HEK293 (cell line): Measurements from ENCODE around the gene BCLAF1.

ENCODE experiments used
- CTCF ChIA-PET: fragments of 350-600 bp; formaldehyde crosslinking; extraction: SDS; loops from one replicate; lab custom pipeline; 2021; ENCODE audit warnings: antibody characterized with exemption; lab: Yijun Ruan, JAX
- POLR2A ChIA-PET: fragments of 300-600 bp; formaldehyde crosslinking; extraction: SDS; loops from one replicate; lab custom pipeline; 2020; ENCODE audit warnings: antibody characterized with exemption, inconsistent platforms; lab: Yijun Ruan, JAX
- H3K27ac ChIP-seq: fragments of 200-500 bp; sonication (Bioruptor generic); 2 replicates; pipeline ENCODE4 v1.5.1; 2014; ENCODE audit warnings: low read depth, low read length, control low read depth, inconsistent platforms; ENCODE audit errors: extremely low read depth
- H3K36me3 ChIP-seq, 2 experiments: fragments of 200-500 bp in 1 of 2; sonication (Bioruptor generic) in 1 of 2; 1 replicate in 1 of 2; 2 replicates in 1 of 2; pipeline ENCODE4 v1.5.1; 2014 to 2017; ENCODE audit warnings: inconsistent platforms in 2 of 2, low read length in 2 of 2; ENCODE audit not compliant: control insufficient read depth in 2 of 2, insufficient read depth in 1 of 2
- H3K4me1 ChIP-seq: fragments of 200-500 bp; sonication (Bioruptor generic); 2 replicates; pipeline ENCODE4 v1.5.1; 2014; ENCODE audit warnings: mild to moderate bottlenecking, low read length, inconsistent platforms; ENCODE audit not compliant: control insufficient read depth, insufficient read depth
- H3K4me3 ChIP-seq: 2 replicates; pipeline ENCODE4 v1.5.1; 2011; ENCODE audit warnings: low read depth, mild to moderate bottlenecking, control low read depth, low read length, moderate library complexity
- H3K9me3 ChIP-seq: fragments of 200-500 bp; sonication (Bioruptor generic); 2 replicates; pipeline ENCODE4 v1.5.1; 2014; ENCODE audit warnings: low read depth, low read length, inconsistent platforms; ENCODE audit not compliant: control insufficient read depth, insufficient read depth
- BCL11A ChIP-seq: fragments of 450-650 bp; formaldehyde crosslinking; IDR thresholded peaks from 2 replicates; pipeline ENCODE4 v1.5.1; 2016; ENCODE audit warnings: low read depth, missing biosample characterization, missing genetic modification characterization
- GLI4 ChIP-seq: fragments of 450-650 bp; formaldehyde crosslinking; IDR thresholded peaks from 2 replicates; pipeline ENCODE4 v1.5.1; 2016; ENCODE audit warnings: missing biosample characterization, missing genetic modification characterization
- HOXC10 ChIP-seq: sonication (generic); formaldehyde crosslinking; IDR thresholded peaks from 2 replicates; pipeline ENCODE4 v1.8.1; 2023; ENCODE audit warnings: mild to moderate bottlenecking, missing genetic modification reagents
- HOXD13 ChIP-seq: sonication (generic); formaldehyde crosslinking; IDR thresholded peaks from 2 replicates; pipeline ENCODE4 v1.8.0; 2022; ENCODE audit warnings: missing genetic modification reagents, borderline replicate concordance
- OSR2 ChIP-seq: fragments of 450-650 bp; formaldehyde crosslinking; IDR thresholded peaks from 2 replicates; pipeline ENCODE4 v1.5.1; 2016; ENCODE audit warnings: missing biosample characterization, missing genetic modification characterization
- PRDM6 ChIP-seq: fragments of 450-650 bp; formaldehyde crosslinking; IDR thresholded peaks from 2 replicates; pipeline ENCODE4 v1.5.1; 2017; ENCODE audit warnings: missing biosample characterization, missing genetic modification characterization
- RBAK ChIP-seq: fragments of 450-650 bp; formaldehyde crosslinking; IDR thresholded peaks from 2 replicates; pipeline ENCODE4 v1.5.1; 2016; ENCODE audit warnings: missing biosample characterization, missing genetic modification characterization
- SP2 ChIP-seq: fragments of 450-650 bp; formaldehyde crosslinking; IDR thresholded peaks from 2 replicates; pipeline ENCODE4 v1.5.1; 2016; ENCODE audit warnings: missing biosample characterization, missing genetic modification characterization
- ZBTB10 ChIP-seq: fragments of 450-650 bp; formaldehyde crosslinking; IDR thresholded peaks from 2 replicates; pipeline ENCODE4 v1.5.1; 2016; ENCODE audit warnings: missing biosample characterization, missing genetic modification characterization
- ZBTB21 ChIP-seq: fragments of 450-650 bp; formaldehyde crosslinking; IDR thresholded peaks from 2 replicates; pipeline ENCODE4 v1.5.1; 2017; ENCODE audit warnings: missing biosample characterization, missing genetic modification characterization
- ZEB2 ChIP-seq: fragments of 450-650 bp; formaldehyde crosslinking; IDR thresholded peaks from 2 replicates; pipeline ENCODE4 v1.5.1; 2016; ENCODE audit warnings: missing biosample characterization, missing genetic modification characterization
- ZNF248 ChIP-seq: fragments of 450-650 bp; formaldehyde crosslinking; IDR thresholded peaks from 2 replicates; pipeline ENCODE4 v1.5.1; 2017; ENCODE audit warnings: missing biosample characterization, missing genetic modification characterization
- ZNF302 ChIP-seq: fragments of 450-650 bp; formaldehyde crosslinking; IDR thresholded peaks from 2 replicates; pipeline ENCODE4 v1.5.1; 2016; ENCODE audit warnings: missing biosample characterization, missing genetic modification characterization, low read depth
- ZNF362 ChIP-seq: fragments of 450-650 bp; formaldehyde crosslinking; IDR thresholded peaks from 2 replicates; pipeline ENCODE4 v1.5.1; 2016; ENCODE audit warnings: missing biosample characterization, missing genetic modification characterization
- ZNF416 ChIP-seq: fragments of 450-650 bp; formaldehyde crosslinking; IDR thresholded peaks from 2 replicates; pipeline ENCODE4 v1.5.1; 2016; ENCODE audit warnings: missing biosample characterization, missing genetic modification characterization
- ZNF521 ChIP-seq: fragments of 450-650 bp; formaldehyde crosslinking; IDR thresholded peaks from 2 replicates; pipeline ENCODE4 v1.5.1; 2017; ENCODE audit warnings: missing biosample characterization, mild to moderate bottlenecking, missing genetic modification characterization
- ZNF529 ChIP-seq: fragments of 450-650 bp; formaldehyde crosslinking; IDR thresholded peaks from 2 replicates; pipeline ENCODE4 v1.5.1; 2017; ENCODE audit warnings: missing genetic modification characterization, missing biosample characterization; ENCODE audit not compliant: insufficient replicate concordance
- ZNF600 ChIP-seq: fragments of 450-650 bp; formaldehyde crosslinking; IDR thresholded peaks from 2 replicates; pipeline ENCODE4 v1.5.1; 2016; ENCODE audit warnings: missing biosample characterization, missing genetic modification characterization
- ZNF626 ChIP-seq: fragments of 450-650 bp; sonication (Bioruptor Pico); formaldehyde crosslinking; IDR thresholded peaks from 2 replicates; pipeline ENCODE4 v1.5.1; 2018; ENCODE audit warnings: missing biosample characterization, missing genetic modification characterization, inconsistent platforms
- ZNF664 ChIP-seq: fragments of 450-650 bp; formaldehyde crosslinking; IDR thresholded peaks from 2 replicates; pipeline ENCODE4 v1.5.1; 2016; ENCODE audit warnings: missing biosample characterization, missing genetic modification characterization
- ZNF843 ChIP-seq: fragments of 450-650 bp; formaldehyde crosslinking; IDR thresholded peaks from 2 replicates; pipeline ENCODE4 v1.5.1; 2016; ENCODE audit warnings: missing biosample characterization, missing genetic modification characterization
- ZSCAN5A ChIP-seq: fragments of 450-650 bp; formaldehyde crosslinking; IDR thresholded peaks from 2 replicates; pipeline ENCODE4 v1.5.1; 2016; ENCODE audit warnings: missing biosample characterization, missing genetic modification characterization
- ZXDB ChIP-seq: fragments of 450-650 bp; formaldehyde crosslinking; IDR thresholded peaks from 2 replicates; pipeline ENCODE4 v1.5.1; 2016; ENCODE audit warnings: missing biosample characterization, missing genetic modification characterization
- TF ChIP-seq, protein P1 (sequence below): fragments of 450-650 bp; formaldehyde crosslinking; IDR thresholded peaks from 2 replicates; pipeline ENCODE4 v1.5.1; 2016; ENCODE audit warnings: missing biosample characterization, missing genetic modification characterization
- TF ChIP-seq, protein P2 (sequence below): fragments of 450-650 bp; formaldehyde crosslinking; IDR thresholded peaks from 2 replicates; pipeline ENCODE4 v1.5.1; 2016; ENCODE audit warnings: missing biosample characterization, missing genetic modification characterization
- TF ChIP-seq, protein P3 (sequence below): fragments of 450-650 bp; formaldehyde crosslinking; IDR thresholded peaks from 2 replicates; pipeline ENCODE4 v1.5.1; 2016; ENCODE audit warnings: missing biosample characterization, missing genetic modification characterization

BCLAF1 gene

DNA sequence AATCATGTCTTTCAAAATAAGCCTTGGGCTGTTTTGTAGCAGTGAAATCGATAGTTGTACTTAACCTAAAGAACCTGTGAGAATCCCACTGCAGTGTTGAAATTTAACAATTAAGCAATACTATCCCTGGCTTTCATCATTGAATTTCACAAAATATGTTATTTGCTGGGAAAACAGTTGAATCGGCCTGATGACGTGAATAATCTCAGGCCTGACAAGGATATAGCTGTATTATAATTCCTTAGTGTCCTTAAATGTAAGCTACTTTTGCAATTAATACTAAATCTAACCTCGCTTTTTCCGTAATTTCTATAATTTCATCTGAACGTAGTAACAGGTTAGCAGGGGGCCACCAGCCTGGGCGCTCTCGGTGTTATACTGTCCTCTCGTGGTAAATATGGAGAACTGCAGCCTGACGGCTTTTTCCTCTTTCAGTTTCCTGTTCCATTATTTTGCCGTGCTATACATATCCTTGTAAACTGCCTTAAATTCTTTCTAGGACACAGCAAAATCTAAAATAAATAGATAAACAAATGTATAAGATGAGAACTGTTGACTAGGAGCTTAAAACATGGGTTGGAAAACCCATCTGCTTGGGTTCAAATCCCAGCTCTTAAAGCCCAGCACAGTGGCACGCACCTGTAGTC lies 63.5 kb downstream of the BCLAF1 start:
- H3K9me3 ChIP-seq, result no peaks in the 10 kb centered on the region
- no peaks in the 10 kb centered on the region for H3K4me1 ChIP-seq
- no peak overlapping the region for H3K27ac ChIP-seq
- POLR2A ChIA-PET, result no interaction called here
- peaks cover 0 to 2% of the 10 kb centered on the region in 2 experiments; a peak in 2 of 3 replicates for H3K36me3 ChIP-seq
- no peak overlapping the region for H3K4me3 ChIP-seq
- CTCF ChIA-PET, result interaction anchor here (0.6 to 2.8 kb wide), 126 partner anchors 8 to 1568 kb away, joined by 3 to 91 read pairs (median 4); partner anchors contain the start of genes MAP3K5, MAP7, MTFR2 and PDE7B
- TF ChIP-seq, protein P1, sequence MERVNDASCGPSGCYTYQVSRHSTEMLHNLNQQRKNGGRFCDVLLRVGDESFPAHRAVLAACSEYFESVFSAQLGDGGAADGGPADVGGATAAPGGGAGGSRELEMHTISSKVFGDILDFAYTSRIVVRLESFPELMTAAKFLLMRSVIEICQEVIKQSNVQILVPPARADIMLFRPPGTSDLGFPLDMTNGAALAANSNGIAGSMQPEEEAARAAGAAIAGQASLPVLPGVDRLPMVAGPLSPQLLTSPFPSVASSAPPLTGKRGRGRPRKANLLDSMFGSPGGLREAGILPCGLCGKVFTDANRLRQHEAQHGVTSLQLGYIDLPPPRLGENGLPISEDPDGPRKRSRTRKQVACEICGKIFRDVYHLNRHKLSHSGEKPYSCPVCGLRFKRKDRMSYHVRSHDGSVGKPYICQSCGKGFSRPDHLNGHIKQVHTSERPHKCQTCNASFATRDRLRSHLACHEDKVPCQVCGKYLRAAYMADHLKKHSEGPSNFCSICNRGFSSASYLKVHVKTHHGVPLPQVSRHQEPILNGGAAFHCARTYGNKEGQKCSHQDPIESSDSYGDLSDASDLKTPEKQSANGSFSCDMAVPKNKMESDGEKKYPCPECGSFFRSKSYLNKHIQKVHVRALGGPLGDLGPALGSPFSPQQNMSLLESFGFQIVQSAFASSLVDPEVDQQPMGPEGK (tag by site-specific recombination), result no peak
- TF ChIP-seq HOXC10 (CRISPR knock-in tag) (no peak), ZNF626 (tag by site-specific recombination) (0 out of 2 replicates have a peak, but pooled peaks have one; percentile 4), ZBTB21 (no peak), HOXD13 (no peak), PRDM6 (tag by site-specific recombination) (0 out of 2 replicates have a peak, but pooled peaks have one; percentile 9), ZEB2 (peak; percentile 56), ZBTB10 (tag by site-specific recombination) (no peak), ZNF416 (tag by site-specific recombination) (no peak), SP2 (tag by site-specific recombination) (no peak), BCL11A (no peak), ZSCAN5A (tag by site-specific recombination) (no peak), ZNF529 (tag by site-specific recombination) (no peak), ZNF664 (tag by site-specific recombination) (peak; percentile 62), OSR2 (tag by site-specific recombination) (no peak), ZNF843 (tag by site-specific recombination) (no peak), GLI4 (no peak), ZNF362 (tag by site-specific recombination) (no peak), ZNF600 (tag by site-specific recombination) (no peak), ZNF248 (tag by site-specific recombination) (no peak), ZNF302 (no peak), RBAK (no peak), ZNF521 (tag by site-specific recombination) (no peak), ZXDB (tag by site-specific recombination) (no peak)
- TF ChIP-seq, protein P2, sequence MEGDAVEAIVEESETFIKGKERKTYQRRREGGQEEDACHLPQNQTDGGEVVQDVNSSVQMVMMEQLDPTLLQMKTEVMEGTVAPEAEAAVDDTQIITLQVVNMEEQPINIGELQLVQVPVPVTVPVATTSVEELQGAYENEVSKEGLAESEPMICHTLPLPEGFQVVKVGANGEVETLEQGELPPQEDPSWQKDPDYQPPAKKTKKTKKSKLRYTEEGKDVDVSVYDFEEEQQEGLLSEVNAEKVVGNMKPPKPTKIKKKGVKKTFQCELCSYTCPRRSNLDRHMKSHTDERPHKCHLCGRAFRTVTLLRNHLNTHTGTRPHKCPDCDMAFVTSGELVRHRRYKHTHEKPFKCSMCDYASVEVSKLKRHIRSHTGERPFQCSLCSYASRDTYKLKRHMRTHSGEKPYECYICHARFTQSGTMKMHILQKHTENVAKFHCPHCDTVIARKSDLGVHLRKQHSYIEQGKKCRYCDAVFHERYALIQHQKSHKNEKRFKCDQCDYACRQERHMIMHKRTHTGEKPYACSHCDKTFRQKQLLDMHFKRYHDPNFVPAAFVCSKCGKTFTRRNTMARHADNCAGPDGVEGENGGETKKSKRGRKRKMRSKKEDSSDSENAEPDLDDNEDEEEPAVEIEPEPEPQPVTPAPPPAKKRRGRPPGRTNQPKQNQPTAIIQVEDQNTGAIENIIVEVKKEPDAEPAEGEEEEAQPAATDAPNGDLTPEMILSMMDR, result peak; percentile 86
- TF ChIP-seq, protein P3, sequence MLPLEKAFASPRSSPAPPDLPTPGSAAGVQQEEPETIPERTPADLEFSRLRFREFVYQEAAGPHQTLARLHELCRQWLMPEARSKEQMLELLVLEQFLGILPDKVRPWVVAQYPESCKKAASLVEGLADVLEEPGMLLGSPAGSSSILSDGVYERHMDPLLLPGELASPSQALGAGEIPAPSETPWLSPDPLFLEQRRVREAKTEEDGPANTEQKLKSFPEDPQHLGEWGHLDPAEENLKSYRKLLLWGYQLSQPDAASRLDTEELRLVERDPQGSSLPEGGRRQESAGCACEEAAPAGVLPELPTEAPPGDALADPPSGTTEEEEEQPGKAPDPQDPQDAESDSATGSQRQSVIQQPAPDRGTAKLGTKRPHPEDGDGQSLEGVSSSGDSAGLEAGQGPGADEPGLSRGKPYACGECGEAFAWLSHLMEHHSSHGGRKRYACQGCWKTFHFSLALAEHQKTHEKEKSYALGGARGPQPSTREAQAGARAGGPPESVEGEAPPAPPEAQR (tag by site-specific recombination), result no peak
